Suppressor macrophage treated with lipopolysaccharide for 4 hours (primary cell): Measurements from ENCODE around the gene FUOM.

Source experiments
- DNase-seq: peaks from one replicate; pipeline ENCODE4 v3.0.0-alpha.2; 2020

FUOM gene

DNA sequence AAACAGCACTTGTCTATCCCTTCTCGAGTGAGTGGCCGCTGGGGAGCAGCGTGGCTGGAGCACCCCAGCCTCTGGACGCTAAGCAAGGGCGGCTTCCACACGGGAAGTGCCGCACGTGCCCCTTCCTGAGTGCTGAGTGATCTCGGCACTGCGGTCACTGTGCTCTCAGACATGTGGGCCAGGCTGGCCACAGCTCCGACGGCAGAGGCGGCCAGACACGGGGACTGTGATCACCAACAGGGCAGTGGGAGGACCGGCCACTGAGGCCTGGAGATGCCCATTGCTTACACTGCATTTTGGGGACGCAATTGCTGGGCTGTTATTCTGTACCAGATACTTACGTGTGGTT, 8.3 kb upstream of the FUOM start:
- DNase-seq, result no peak

DNA sequence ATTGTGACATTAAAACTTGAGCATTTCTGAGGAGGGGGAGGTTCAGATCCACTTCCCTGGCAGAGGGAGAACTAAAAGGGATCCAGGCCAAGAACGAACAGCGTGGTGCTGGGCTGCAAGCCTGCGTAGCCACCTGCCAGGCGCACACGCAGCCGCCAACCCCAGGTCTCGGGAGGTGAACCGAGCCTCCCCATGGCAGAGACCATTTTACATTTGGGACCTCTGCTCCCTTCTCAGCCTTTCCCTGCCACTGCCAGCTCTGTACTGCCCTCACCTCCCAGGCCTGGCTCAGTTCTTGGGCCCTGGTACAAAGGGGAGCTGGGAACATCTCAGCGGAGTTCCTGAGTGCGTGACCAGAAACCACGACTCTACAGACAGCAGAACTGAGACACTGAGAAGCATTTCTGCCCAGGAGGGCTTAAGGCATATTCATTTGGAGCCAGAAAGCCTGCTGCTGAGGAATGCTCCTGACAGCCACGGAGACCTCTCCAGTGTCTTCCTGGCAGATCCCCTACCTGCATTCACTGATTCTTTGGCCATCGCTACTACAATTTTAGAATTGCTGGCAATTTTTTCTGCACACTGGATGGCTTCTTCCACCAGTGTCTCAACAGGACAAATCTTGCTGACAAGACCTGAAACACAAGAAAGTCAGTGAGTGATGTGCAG, 7.8 kb upstream of the FUOM start:
- DNase-seq, result no peak

DNA sequence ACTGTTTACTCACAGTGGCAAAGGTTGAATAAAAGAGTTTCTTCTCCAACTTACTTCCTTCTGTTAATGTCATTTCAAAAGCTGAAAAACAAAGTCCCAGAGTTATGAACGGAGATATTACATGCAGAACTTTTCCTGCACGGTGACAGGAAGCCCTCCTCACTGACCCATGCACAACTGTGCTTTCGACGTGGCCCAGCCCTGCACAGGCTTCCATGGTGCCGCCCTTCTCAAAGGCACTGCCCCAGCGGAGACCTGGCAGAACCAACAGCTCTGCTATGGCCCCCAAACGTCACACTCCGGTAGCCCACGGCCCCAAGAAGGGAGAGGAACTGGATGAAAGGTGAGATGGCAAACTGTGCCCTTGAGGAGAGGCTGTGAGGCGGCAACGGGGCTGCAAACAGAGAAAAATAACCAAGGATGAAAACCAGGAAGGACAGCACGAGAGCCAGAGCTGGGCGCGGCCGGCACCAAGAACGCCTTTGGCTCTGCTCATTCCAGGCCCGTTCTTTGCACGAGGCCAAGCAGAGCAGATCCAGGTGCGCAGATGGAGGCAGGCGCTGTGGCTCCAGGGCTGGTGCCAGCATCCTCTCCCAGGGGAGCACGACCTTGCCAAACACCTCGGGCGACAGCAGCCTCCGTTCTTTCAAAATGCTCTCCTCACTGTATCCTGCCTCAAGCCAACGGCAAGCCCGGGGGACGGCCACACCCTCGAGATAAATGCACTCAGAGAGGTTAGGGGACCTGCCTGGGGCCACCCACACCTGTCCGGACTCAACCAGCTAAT, 7.0 kb upstream of the FUOM start:
- no peak for DNase-seq

DNA sequence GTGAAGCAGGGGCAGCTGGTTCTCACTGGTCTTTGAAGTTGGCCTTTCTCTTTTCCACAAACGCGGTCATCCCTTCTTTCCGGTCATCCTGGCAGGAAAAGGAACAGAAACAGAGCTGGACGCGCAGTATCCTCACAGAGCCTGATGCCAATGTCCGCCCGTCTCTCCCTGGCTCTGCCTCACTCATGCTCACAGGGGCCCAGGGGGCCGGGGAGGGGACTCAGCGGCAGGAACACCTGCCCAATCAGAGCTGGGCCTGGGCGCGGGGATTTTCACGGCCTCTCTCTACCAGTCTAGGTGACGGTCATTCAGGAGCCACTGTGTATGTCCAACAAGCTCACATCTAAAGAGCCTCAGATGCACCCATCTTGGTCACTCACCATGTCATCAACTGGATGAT, 5.0 kb upstream of the FUOM start:
- DNase-seq, result no peak

DNA sequence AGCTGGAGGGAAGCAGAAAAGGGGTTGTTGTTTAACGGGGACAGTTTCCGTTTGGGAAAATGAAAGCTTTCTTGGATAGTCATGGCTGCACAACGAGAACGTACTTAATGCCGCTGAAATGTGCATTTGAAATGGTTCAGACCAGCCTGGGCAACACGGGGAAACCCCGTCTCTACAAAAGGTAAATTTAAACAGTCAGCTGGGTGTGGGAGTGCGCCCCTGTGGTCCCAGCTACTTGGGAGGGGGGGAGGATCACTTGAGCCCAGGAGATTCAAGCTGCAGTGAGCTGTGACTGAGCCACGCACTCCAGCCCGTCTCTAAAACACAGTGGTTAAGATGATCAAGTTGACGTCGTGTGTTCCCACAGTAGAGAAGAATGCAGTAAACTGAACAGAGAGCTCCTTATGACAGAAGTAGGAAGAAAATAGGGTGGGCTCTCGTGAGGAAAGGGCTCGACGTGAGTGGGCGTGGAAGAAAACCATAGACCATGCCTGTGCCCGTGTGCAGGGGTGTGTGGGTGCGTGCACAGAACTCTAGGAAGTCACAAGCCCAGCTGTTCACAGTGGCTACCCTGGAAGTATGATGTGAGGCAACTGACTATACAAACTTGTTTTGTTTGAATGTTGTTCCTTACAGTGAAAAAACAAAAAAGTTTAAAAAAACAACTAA, 4.1 kb upstream of the FUOM start:
- DNase-seq, result no peak

DNA sequence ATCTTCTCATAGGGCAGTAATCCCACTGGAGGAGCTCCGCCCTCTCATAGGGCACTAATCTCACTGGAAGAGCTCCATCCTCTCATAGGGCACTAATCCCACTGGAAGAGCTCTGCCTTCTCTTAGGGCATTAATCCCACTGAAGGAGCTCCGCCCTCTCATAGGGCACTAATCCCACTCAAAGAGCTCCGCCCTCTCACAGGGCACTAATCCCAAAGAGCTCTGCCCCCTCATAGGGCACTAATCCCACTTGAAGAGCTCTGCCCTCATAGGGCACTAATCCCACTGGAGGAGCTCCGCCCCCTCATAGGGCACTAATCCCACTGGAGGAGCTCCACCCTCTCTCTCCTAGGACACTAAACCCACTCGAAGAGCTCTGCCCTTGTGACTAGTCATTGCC, 3.4 kb upstream of the FUOM start:
- no peak for DNase-seq

DNA sequence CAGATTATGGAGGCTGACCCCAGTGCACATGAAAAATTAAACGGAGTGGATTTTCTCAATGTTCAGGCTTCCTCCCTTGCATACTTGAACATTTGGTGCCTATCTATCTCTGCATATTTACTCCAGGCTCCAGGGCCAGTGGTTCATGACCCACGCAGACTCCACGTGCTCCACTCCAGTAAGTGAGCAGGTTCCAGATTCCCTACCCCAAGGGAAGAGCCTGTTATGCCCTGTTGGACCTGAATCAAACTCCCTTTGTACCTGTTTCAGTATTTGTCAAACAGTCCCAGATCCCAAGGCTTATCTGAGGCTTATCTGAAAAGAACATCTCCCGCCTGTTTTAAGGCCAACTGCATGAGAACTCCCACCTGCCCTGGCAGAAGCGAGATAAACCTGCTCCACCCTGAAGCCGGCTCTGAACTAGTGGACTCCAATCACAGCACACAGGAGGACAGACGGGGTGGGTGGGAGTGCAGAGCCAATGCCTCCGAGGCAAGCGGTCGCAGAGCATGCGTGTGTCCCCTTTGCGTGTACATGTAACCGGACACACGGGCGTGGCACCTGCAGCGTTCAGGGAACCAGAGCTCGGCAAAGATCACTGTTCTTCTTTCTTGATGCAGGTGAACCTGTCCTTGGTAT, 2.3 kb upstream of the FUOM start:
- DNase-seq, result no peak

DNA sequence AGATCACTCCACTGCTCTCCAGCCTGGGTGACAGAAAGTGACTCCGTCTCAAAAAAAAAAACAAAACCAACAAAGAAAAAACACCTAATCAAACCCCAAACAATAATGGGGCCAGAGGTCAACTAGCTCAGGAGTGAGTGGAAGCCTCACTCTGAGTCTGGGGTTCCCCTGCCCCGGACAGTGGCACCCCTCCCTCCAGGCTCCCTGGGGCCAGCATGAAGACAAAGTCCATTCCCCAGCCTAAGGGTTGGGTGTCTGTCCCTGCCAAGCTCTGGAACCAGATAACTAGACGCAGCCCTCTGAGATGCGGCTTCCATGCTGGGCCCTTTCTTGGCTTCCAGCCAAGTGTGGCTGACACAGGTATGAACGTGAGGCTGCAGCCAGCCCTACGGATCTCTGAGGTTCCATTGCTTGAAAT, 1.7 kb upstream of the FUOM start:
- DNase-seq, result no peak

DNA sequence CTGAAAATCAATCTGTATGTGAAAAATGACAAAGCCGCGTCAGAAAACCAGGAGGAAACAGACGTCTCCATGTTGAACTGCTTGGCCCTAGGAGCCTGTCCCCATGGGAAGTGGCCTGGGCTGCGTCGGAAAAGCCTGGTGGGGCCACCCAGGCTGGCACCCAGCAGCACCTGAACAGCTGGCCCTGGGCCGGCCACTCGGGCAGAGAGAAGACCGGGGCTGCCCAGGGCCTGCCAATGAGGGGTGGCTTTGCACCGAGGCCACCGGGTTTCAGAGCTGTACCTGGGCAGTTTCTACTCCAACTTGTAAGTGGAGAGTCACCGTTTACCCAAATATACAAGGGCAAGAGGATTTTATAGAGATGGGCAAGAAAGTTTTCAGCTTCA, 1.1 kb upstream of the FUOM start:
- no peak for DNase-seq

DNA sequence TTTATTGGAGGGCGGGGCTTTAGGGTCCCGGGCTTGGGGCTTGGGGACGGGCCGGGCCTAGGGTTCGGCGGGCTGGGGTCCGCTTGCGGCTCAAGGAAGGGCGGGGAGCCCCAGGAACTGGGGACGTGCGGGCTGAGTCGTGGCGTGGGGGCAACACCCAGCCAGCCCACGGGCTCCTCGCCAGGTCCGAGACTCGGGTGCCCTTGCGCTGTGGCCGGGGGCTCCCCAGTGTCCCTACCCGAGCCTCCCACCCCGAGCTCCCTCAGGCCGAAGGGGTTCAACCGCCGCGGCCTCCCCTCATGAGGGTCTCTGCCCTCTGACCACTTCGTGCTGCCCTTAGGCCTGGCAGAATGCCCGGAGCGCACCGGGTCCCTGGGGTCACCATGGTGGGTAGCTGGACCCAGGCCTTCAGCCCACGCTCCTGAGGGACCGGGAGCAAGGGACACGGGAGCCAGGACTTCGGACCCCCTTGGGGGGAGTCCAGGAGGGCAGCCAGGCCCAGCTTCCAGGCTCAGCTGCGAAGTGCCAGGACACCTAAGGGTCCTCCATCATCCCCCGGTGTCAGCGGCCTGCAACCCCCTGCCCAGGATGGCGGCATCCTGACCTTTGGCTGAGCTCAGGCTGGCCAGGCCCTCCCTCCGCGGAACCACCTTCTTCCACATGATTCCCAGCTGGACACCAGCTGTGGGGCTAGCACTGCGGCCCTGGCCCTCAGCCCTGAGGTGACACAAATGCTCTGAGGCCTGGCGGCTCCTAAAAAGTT, 524 bp upstream of the FUOM start:
- no peak for DNase-seq

DNA sequence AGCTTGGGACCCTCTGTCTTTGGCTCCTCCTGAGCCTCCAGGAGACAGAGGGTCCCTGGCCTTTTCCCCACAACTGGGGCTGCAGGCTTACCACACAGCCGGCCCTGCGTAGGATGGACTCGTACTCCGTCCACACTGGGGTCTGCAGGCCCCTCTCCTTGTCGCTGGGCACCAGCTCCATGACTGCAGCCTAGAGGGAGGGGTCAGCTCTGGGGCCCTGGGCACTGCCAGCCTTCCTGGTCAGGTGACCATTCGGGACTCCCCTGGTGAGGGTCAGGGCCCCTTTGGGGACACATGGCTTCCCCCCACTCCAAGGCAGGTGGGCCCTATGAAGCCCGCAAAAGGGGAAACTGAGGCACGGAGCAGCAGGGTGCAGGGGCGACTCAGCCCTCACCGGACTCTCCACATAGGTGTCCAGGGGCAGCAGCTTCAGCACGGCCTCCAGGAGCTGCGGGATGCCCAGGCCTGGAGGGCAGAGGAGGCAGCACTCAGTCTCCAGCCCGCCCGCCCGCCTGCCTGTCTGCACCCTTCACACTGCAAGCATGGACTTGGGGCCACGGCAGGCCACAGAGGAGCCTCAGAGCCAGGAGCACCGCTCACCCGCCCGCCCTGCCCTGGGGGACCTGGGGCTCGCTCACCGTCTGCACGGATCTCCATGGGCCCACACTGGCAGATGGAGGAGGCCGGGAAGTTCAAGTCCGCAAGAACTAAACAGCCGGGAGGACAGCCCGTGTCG, 1.1 kb downstream of the FUOM start:
- no peak for DNase-seq

DNA sequence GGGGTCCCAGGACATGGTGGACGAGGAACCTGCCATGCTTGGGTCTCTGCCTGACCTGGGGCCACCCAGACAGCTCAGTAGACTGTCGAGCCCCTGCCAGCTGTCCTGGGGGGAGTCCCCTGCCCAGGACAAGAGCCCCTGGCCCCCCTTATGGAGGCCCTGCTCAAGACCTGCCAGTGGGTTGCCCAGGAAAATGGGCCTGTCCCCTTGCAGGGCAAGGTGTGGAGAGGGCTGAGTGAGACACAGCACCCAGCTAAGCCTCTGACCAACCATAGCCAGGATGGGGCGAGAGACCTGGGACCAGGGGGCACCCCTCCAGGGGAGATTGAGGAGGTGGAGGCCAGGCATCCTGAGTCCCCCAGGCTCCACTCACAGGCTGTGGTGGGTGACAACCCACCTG, 1.8 kb downstream of the FUOM start:
- DNase-seq, result no peak

DNA sequence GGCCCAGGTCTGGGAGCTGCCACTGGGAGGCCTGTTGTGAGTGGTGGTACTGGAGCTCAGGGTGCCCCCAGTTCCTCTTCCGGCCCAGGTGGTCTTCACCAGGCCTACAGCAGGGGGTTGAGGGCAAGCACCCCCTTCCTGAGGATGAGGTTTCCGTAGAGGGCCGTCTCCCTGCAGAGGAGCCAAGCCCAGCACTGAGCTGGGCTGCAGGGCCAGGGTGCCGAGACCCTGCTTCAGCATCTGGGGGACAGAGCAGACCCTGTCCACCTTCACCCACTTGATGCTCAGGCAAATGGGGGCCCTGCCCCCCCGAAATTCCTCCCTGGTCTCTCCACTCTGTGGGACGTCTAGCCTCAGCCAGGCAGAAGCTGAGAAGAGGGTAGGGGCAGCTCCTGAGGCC, 2.6 kb downstream of the FUOM start:
- DNase-seq, result no peak

DNA sequence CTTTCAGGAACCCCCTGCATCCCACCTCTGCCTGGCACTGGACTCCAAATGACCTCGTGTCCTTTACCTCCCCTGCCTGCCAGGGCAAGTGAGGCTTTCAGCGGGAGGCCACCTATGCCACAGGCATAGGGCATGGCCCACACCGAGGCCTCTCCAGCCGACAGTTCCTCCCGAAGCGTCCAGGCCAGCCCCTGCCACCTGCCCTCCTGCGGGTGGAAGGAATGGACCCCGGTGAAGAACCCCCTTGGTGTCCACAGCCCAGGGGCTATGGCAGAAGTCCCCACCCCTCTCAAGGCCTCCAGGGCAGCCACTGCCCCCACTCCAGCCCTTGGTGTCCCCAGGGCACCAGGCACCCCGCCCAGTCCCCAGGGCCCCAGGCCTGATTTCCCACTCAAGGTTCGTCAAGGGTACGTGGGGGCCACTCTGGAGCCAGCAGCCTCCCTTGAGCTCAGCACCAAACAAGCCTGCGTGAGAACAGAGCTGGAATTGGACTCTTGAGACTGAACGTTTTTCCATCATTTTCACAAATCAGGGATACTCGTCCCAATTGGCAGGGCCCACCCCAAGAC, 3.1 kb downstream of the FUOM start:
- no peak for DNase-seq

DNA sequence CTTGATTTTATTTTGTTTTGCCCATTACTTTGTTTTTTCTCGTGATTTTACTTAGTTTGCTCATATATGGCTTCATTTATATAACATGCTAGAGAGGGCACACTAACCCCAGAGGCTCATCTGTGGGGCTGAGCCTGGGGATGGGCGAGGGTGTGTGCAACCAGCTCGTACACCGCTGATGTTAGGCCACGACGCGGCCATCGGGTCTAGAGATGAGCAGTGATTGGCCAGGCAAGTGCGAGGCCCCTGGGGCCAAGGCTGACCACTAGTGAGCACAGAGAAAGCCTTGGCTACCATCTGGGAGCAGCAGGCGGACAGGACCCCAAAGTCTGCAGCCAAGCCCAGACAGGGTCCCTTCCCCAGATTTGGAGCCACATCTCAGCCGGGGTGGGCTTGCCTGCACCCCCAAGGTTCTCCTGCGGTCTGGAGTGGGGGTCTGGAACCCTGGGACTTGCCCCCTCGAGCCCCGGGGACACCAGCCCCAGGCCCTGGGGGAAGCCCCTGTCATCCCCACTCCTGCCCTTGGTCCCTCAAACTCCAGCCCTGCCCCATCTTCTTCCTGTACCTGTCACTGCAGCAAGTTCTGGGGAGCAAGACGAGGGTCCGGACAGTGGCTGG, 3.7 kb downstream of the FUOM start:
- no peak for DNase-seq

DNA sequence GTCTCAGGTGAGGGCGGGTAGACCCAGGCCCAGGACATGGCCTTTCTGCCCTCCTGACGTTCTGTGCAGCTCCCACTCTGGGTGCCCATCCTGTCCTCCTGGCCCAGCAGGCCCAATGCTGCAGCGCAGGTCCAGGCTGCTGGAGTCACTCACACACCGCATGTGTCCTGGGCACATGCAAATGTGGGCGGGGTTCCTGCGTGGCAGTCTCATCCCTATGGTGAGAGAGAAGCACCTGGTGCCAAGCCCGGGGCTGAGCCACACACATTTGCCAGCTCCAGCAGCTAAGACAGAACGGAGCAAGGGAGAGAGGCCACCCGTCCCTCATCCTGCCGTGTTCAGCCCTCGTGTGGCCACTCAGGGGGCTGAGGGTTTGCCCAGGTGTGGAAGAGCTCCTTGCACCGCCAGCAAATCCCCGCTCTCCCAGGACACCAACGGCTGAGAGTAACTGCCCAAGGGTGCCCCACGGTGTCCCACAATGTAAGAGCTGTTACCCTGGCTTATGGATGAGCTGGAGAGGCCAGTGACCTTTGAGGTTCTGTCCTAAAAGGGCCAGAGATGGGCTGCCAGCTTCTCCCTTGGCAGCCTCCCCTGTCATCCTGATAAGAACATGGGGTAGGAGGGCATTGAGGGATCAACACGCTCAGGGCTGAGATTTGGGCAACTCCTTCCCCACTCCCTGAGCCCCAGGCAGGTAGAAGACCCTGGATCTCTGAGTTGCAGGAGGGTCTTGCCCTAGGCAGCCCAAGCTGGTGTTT, 4.4 kb downstream of the FUOM start:
- no peak for DNase-seq

DNA sequence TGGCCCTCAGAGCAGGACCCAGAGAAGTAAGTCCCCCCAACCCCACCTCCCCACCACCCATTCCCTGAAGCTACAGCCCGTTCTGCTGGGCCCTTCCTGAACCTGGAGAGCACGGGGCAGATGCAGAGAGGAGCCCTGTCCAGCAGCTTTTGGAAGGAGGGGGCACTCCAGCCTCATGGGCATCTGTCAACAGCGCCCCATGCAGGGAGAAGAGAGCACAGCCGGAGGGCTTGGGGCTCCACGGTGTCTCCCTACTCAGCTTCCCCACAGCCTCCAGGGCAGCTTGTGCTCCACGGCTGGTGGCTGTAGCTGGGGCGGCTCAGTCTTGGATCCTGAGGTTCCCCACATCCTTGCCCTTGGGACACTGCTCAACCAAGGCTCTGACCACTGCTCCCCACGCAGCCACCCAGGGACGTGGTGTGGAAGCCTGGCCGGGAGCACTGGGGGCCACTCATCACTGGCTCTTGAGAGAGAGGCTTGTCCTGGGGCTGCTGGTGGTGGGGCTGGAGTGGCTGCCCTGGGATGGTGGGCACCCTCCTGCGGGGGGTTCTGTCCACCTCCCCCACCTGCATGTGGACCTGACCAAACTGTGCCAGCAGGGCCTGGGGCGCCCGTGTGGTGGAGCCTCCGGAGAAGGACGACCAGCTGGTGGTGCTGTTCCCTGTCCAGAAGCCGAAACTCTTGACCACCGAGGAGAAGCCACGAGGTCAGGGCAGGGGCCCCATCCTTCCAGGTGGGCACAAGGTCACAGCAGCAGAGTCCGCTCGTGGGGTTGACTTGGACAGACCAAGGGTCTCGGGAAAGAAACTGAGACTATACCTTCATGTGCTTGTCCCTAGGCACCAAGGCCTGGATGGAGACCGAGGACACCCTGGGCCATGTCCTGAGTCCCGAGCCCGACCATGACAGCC, 6.2 kb downstream of the FUOM start:
- DNase-seq, result no peak

DNA sequence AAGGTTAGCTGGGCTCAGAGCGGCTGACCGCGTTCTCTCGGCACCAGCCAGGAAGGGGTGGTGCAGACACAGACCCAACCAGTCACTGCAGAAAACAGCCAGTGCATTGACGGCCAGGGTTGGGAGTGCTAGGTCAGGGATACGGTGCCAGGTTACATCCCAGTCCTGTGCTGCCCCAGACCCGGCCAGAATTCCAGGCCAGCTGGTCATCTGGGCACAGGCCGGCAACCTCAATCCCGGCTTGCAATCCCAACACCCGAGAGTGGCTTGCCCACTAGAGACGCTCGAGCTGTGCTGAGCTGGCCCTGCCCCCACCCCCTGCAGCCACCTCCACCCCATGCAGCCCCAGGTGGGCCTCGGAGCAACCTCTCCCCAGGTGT, 6.9 kb downstream of the FUOM start:
- no peak for DNase-seq

DNA sequence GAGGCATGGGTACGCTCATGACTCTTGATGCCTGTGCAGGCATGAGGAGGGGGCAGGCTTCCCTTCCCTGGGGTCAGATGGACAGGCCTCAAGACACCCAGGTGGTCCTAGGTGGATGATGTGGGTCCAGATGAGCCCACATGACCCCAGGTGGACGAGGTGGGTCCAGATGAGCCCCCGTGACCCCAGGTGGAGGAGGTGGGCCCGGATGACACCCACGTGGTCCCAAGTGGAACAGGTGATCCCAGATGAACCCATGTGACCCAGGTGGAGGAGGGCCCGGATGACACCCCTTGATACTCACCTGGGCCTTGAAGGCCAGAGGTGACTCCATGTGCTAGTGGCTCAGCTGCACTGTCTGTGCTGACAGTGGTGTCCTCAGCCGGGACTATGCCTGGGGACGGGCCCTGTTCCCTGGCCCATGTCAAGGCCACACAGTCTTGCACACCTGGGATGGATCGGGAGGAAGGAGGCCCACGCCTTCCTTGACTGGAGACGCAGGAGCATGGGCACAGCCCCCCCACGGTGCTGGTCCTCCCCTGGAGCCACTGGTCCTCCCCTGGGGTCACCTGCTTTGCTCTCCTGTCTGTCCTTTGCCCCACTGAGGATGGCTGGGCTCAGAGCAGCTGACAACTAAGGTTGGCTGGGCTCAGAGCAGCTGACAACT, 7.4 kb downstream of the FUOM start:
- no peak for DNase-seq
